NOMO-1 treated with dmso at 0.1 percent for 144 hours (cell line): ENCODE results near the gene NFIC.
"Not testable (repeated sequence)": the region's sequence is repeated elsewhere in the genome, so short reads cannot be mapped to it uniquely, and the experiment has no call there.

Source experiments
- DNase-seq: peaks from one replicate; lab custom pipeline; 2025; ENCODE audit not compliant: unreplicated experiment; lab: John Stamatoyannopoulos, UW

The NFIC gene

DNA sequence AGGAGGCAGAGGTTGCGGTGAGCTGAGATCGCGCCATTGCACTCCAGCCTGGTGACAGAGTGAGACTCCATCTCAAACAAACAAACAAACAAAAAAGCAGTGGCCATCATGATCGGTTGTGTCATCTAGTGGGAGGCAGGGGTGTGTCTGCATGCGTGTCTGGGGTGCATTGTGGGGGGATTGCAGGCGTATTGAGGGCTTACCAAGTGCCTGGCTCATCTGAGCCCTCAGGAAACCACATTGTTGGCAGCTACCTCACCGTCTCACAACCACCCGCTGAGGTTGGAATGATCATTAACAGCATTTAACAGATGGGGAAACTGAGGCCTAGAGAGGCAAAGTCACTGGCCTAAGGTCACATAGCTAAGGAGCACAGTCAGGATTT, 30.5 kb downstream of the NFIC start:
- DNase-seq: no peak

- DNase-seq: no peak
Observed at GRCh38 chr19:3397266-3398022, 31.1 kb downstream of the NFIC start.

- no peak for DNase-seq
Observed at GRCh38 chr19:3398114-3398899, 31.9 kb downstream of the NFIC start.

GRCh38 chr19:3398900-3399278, 32.5 kb downstream of the NFIC start:
- DNase-seq: no peak

DNA sequence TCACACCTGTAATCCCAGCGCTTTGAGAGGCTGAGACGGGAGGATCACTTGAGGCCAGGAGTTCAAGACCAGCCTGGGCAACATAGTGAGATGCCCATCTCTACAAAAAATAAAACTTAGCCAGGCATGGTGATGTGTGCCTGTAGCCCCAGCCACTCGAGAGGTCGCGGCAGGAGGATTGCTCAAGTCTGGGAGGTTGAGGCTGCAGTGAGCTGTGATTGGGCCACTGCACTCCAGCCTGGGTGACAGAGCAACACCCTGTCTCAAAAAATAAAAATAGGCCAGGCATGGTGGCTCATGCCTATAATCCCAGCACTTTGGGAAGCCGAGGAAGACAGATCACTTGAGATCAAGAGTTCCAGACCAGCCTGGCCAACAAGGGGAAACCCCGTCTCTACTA, 32.9 kb downstream of the NFIC start:
- DNase-seq: not testable (repeated sequence)

DNA sequence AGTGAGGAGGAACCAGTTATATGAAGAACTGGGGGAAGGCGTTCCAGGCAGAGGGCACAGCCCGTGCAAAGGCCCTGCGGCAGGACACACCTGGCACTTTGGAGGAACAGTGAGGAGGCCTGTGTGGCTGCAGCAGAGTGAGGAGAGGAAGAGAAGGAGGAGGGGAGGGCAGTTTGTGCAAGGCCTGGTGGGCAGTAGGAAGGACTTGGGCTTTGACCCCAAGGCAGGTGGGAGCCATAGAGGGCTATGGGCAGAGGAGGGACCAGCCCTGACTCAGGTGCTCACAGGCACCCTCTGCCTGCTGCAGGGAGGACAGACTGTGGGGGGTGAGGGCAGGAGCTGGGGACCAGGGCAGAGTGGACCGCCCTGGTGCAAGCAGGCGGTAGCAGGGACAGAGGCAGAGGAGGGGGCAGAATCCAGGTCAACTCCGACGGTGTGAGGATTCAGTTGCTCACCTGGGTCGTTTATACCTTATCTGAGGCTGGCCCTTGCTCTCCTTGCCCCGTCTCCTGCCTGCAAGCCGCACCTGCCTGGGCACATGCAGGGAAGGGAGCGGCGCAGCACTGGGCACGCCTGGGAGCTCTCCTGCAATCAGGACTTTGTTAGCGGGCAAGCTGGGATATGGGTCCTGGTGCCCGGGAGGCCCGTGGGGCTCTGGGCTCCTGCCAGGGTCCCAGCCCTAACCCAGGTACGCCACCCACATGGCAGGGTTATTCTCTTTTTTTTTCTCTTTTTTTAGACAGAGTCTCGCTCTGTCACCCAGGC, 34.8 kb downstream of the NFIC start:
- DNase-seq: no peak

- DNase-seq: no peak
Observed at GRCh38 chr19:3402631-3403443, 36.5 kb downstream of the NFIC start.

- DNase-seq: no peak
Observed at GRCh38 chr19:3403489-3404323, 37.3 kb downstream of the NFIC start.

DNA sequence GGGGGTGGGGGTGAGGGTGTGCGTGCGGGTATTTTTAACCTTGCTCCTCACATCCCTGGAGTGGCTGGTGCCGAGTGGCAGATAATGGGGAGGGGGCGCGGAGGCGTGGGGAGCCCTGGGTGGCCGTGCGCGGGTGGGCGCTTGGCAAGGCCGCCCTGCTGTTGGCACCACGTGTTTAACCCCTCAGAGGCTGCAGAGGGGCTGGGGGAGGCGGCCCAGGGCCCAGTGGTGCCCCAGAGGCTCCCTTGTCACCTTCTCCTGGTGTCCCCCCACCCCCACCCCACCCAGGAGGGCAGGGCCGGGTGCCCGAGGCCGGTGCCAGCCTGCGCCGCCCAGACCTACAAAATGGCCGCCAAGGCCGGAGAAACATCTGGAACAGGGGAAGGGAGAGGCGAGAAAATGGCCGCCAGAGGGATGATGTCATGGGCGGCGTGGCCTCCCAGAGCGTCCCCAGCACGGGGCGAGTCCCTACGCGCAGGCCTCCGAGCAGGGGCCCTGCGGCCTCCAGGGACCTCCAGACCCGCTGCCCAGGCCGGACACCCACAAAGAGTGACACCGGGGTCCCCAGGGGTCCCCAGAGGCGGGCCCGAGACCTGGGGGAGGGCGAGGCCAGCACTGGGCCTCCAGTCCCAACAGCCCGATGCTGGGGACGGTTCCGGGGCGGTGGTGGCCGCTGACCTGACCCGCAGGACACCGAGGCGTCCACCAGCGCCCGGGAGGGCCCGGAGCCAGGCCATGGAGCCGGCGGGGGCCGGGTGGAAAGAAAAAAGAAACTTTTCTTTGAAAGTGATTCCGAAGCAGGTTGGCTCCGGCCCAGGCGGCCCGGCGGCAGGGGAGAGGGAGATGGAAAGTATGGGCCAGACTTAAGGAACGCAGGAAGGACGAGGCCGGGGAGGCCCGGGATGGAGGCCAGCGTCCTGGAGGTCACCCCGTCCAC, 38.2 kb downstream of the NFIC start:
- DNase-seq: no peak

DNA sequence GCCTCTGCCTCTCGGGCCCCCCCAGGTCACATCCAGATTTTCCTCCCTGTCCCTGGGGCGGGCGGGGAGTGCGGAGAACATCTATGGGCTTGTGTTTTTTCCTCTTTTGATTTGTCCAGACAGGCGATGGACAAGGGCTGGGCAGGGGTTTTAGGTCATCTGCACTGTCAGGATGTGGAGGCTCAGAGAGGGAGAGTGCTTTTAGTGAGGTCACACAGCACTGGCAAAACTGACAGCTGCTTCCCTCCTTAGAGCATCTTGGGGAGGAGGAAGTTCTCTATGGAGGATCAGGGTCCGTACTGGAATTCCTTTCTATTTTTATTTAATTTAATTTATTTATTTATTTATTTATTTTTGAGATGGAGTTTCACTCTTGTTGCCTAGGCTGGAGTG, 38.9 kb downstream of the NFIC start:
- DNase-seq: no peak

GRCh38 chr19:3406571-3407111, 40.3 kb downstream of the NFIC start:
- no peak for DNase-seq

- no peak for DNase-seq
Observed at GRCh38 chr19:3407556-3408516, 41.5 kb downstream of the NFIC start.

DNA sequence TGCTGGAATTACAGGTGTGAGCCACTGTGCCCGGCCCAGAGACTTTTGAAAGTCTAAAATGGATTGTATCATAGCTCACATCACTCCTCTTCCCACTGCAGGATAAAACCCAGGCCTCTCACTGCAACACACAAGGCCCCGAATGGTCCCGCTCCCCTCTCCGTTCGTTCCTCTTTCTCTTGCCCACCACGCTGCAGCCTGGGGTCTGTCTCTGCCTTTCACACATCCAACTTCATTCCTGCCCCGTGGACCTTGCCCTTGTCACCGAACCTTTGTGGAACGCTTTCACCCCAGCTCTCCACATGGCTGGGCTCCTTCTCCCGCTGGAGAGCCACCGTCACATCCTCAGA, 42.6 kb downstream of the NFIC start:
- DNase-seq: no peak

- DNase-seq: no peak
Observed at GRCh38 chr19:3409346-3410064, 43.1 kb downstream of the NFIC start.

GRCh38 chr19:3411636-3412035, 45.3 kb downstream of the NFIC start:
- no peak for DNase-seq

DNA sequence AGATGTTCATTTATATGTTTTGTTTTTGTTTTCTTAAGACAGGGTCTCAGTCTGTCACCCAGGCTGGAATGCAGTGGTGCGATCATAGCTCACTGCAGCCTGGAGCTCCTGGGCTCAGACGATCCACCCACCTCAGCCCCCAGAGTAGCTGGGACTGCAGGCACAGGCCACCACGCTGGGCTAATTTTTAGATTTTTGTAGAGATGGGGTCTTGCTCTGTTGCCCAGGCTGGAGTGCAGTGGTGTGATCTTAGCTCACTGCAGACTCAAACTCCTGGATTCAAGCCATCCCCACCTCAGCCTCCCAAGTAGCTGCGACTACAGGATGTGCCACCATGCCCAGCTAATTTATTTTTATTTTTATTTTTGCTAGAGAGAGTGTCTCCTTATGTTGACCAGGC, 45.7 kb downstream of the NFIC start:
- no peak for DNase-seq

DNA sequence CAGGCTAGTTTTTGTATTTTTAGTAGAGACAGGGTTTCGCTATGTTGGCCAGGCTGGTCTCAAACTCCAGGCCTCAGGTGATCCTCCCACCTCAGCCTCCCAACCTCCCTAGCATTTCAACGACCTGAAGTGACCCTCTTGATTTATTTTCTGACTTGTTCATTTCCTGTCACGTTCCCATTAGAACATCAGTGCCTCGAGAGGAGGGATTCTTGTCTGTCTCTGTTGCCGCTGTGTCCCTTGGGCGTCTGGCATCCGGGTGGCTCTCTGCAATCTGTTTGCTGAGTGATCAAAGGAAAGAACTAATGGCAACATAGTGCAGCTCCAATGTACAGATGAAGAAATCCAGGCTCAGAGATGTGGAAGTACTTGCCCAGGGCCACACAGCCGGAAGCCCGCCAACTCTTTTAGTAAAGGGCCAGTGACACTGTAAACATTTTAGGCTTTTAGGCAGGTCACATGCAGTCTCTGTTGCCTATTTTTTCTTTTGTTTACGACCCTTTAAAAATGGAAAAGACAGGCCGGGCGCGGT, 47.5 kb downstream of the NFIC start:
- no peak for DNase-seq
